Measurements from ENCODE around the gene PPARA.

PPARA gene

GRCh38 chr22:46143491-46144147 is 6.7 kb upstream of the PPARA start:
- no peak for DNase-seq (ENCODE audit: low spot score)

- no peak for DNase-seq (ENCODE audit: low spot score)
These were observed 4.9 kb upstream of the PPARA start for GRCh38 chr22:46145361-46145851.

DNA sequence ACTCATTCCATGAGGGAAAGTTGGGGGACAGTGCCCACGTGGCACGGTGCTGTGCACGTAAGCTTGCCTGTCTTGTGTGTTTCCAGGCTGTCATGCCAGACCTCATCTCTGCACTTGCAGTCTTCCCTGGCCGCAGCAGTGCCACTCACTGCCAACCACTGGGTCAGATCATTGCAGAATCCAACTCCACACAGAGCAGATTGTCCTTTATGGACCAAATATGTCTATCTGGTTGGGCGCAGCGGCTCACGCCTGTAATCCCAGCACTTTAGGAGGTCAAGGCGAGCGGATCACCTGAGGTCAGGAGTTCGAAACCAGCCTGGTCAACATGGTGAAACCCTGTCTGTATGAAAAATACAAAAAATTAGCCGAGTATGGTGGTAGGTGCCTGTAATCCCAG is 4.4 kb upstream of the PPARA start:
- no peak for DNase-seq (ENCODE audit: low spot score)

- no peak for DNase-seq (ENCODE audit: low spot score)
These were observed 4.0 kb upstream of the PPARA start for GRCh38 chr22:46146329-46146728.

DNA sequence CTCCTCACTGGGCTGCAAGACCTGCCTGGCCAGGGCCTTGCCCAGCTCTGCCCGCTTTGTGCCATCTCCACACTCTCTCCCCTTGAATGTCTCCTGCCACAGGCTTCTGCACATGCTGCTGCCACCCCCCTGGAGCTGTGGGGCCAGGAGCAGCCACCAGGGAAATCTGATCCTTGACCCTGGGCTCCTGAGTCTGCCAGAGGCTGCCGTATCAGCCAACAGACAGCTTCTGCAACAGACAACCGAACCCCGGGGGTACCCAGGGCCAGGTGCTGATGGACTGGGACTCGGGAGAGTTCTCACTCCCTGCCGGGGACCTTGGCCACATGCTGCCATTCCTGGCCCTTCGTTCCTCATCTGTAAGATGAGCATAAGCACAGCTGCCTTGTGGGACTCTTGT is 3.3 kb upstream of the PPARA start:
- DNase-seq (ENCODE audit: low spot score), result no peak

- DNase-seq (ENCODE audit: low spot score), result no peak
These were observed 2.7 kb upstream of the PPARA start for GRCh38 chr22:46147471-46148267.

DNA sequence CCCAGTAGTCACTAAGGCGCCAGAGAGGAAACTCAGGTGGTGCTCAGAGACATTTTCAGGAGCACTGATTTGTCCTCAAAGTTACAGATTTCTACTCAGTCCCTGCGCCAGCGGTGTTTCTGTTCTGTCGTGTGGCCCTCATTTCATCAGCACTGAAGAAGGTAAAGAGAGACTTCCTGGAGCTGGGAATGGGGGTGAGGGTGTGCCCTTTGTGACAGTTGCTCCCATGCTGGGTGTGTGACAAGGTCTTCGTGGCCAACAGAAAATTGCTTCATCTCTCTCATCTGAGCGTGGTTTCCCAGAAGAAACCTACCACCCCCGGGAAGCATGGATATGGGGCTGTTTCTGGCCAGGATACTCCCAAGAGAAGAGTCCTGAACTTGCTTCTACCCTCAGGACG is 2.0 kb upstream of the PPARA start:
- no peak for DNase-seq (ENCODE audit: low spot score)

DNA sequence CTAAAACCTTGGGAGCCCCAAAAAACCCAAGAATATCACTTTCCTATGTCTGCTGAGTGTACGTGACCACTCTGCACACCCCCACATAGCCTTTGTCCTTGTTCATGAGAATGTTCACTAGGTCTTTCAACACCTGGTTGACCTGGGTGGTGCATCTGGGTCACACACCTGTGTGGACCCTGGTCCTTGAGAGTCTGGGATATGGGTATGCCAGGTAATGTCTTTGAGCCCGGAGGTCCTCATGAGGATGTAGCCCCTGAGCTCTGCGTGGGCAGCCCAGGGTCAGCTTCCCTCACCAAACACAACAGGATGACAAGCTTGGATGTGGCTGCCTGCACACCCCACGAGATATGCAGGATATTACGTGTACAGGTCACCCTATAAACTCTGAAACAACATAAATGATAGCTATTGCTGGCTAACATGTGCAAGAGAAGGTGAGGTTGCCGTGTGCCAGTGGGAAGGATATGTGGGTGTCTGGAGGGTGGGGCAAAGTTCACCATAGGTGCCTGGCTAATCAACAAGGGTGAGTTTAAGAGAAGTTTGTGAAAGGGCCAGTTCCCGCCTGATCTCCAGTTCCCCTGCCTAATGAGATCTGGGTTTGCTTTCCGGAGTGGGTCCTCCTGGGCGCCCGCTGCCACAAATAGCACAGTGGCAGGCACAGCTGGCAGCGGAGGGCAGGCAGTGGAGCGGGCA is 1.4 kb upstream of the PPARA start:
- no peak for DNase-seq (ENCODE audit: low spot score)

- DNase-seq (ENCODE audit: low spot score), result no peak
These were observed 753 bp upstream of the PPARA start for GRCh38 chr22:46149512-46150033.

GRCh38 chr22:46150655-46151477 is 540 bp downstream of the PPARA start:
- peak; percentile 45 for DNase-seq (ENCODE audit: low spot score)

DNA sequence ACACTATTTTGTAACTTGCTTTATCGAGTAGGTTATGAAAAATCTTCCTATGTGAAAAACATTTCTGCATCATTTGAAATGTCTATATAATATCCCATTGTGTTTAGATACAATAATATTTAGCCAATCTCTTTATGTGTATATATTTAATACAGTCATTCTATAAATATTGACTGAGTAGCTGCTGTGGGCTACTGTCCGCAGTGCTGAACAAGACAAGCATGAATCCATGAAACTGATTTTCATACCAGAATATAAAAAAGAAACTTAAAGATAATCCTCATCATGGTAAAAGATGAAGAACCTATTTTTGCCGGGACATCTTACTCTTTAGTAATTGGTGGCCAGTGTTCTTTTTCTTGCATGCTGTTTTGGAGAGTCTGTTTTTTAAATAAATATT is 3.6 kb downstream of the PPARA start:
- no peak for DNase-seq (ENCODE audit: low spot score)

DNA sequence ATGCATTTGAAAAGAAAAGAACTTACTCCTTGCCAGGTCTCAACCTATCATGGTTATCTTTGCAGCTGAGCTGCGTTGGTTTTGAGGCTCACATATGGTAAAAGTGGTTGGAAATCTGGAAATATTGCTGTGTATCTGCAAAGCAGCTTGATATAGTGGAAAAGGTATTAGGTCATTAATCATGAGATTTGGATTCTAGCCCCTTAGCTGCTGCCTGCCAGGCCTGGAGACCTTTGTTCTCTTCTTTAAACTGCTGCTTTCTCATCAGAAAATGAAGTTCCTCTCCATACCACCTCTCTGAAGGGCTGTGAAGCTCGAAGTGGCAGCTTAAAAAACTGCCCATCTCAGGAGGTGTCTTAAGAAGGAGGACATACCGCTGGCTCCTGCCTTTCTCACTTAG is 5.7 kb downstream of the PPARA start:
- no peak for DNase-seq (ENCODE audit: low spot score)

DNA sequence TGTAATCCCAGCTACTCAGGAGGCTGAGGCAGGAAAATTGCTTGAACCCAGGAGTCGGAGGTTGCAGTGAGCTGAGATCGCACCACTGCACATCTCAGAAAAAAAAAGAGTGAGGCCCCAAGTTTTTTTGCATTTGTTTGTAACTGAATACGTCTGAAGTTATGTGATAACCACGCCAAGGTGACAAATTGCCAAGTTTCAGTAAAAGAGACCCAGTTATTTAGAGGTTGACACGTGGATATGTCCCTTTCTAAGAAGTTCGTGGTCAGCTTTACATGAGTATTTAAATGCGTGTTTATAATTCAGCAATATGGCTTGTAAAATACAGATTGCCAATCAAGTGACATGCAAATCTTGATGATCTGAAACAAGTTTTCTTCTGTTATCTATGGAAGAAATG is 8.0 kb downstream of the PPARA start:
- DNase-seq (ENCODE audit: low spot score), result no peak

GRCh38 chr22:46159212-46159611 is 8.9 kb downstream of the PPARA start:
- no peak for DNase-seq (ENCODE audit: low spot score)

DNA sequence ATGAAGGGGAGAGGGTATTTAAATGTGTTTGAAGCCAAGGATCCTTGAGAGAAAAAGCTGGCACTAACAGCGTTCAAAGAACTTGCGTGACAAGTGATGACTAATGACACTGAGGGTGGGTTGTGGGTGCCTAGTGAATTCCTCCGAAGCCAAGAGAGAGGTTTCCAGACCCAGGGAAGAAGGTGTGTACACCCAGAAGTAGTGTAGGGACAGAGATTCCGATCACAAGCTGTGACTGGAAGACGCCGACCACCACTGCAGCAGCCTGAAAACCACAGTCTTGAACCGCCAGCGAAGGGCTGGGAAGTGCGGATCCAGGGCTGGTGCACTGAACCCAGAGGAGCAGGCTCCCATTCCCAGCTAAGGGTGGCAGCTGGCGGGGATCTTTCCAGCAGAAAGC is 9.5 kb downstream of the PPARA start:
- no peak for DNase-seq (ENCODE audit: low spot score)

DNA sequence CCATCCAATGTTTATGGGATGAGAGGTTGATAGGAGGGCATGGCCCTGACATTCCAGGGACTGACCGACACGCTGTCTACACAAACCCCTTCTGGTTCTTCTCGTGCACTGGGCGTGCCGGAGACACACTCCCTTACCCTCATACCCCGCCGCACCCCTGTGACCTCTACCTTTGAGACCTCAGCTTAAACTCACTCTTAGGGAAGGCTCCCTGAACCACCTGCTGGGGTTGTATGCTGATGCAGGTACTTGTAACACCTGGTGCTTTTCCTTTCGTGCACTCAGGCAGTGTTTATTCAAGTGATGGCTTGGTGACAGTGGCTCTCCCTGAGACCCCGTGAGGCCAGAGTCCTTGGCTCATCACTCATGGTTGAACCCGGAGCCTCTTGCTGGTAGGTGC is 12.0 kb downstream of the PPARA start:
- DNase-seq (ENCODE audit: low spot score), result no peak

- no peak for DNase-seq (ENCODE audit: low spot score)
These were observed 12.6 kb downstream of the PPARA start for GRCh38 chr22:46162771-46163556.

- no peak for DNase-seq (ENCODE audit: low spot score)
These were observed 13.2 kb downstream of the PPARA start for GRCh38 chr22:46163557-46163888.

DNA sequence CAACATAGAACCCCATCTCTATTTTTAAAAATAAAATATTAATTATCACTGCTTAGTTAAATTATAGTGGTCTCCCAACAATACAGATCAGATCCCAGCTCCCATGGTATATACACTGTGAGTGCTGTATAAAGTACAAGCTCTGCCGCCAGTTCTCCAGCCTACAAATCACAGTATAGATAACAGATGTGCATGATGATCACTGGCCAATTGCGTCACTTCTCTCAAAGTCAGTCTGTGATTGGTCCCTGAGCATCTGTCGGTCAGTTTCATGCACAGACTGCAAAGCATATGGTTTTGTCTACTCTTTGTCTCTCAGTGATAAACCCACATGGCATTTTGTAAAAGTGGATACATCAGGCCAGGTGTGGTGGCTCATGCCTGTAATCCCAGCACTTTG is 15.7 kb downstream of the PPARA start:
- no peak for DNase-seq (ENCODE audit: low spot score)

GRCh38 chr22:46169628-46170027 is 19.3 kb downstream of the PPARA start:
- no peak for DNase-seq (ENCODE audit: low spot score)

DNA sequence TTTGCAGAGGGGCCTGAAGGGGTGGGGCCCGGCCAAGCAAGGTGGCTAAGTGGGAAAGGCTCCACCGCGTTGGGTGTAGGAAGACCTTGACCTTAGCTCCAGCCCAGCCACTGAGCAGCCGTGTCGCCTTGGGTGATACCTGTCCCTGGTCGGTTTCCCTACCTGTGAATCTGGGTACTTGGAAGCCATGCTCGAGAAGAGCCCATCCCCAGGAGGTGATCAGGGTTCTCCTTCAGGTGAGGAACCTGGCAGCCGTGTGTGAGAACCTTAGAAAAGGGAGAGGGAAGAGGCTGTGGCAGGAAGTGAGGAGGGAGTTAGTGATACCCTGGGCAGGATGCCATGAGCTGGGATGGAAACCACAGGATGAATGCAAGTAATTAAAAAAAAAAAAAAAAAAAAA is 21.6 kb downstream of the PPARA start:
- no peak for DNase-seq (ENCODE audit: low spot score)
